ENCODE measurements around the gene SGCD.

DNA sequence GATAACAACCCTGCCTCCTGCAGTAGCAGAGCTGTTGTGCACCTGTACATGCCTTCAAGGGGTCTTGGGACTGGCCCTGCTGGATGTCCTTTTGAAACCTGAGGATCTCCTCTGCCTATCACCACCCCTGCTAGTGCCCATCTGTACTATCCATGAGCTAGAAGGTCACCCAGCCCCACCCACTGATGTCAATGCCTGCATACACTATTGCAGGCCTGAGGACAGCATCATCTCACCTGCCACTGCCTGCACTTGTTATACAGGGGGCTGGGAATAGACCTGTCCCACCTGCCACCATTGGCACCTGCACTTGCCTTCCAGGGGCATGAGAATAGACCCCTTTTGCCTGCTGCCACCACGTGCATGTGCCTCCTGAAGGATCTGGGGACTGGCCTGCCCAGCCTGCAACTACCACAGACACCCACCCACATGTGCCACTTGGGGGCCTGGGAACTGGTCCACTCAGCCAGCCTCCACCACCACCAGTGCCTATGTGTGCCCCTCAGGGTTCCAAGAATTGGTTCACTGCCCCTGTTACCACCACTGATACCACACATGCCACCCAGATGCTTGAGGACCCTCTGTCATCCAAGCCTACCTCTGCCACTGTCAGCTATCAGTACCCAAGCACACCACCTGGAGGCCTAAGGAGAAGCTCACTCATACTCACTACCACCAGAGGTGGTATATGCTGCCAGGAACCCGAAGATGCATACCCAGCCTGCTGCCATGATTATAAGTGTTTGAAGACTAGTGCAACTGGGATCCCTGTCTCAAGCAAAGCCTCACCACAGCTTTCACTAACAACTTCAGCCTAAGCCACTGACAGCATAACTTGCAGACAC is 159.7 kb downstream of the SGCD start:
- TF ChIP-seq, protein P1, sequence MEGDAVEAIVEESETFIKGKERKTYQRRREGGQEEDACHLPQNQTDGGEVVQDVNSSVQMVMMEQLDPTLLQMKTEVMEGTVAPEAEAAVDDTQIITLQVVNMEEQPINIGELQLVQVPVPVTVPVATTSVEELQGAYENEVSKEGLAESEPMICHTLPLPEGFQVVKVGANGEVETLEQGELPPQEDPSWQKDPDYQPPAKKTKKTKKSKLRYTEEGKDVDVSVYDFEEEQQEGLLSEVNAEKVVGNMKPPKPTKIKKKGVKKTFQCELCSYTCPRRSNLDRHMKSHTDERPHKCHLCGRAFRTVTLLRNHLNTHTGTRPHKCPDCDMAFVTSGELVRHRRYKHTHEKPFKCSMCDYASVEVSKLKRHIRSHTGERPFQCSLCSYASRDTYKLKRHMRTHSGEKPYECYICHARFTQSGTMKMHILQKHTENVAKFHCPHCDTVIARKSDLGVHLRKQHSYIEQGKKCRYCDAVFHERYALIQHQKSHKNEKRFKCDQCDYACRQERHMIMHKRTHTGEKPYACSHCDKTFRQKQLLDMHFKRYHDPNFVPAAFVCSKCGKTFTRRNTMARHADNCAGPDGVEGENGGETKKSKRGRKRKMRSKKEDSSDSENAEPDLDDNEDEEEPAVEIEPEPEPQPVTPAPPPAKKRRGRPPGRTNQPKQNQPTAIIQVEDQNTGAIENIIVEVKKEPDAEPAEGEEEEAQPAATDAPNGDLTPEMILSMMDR (IDR thresholded peaks at IDR 0.05), result no peak
- no peak for TF ChIP-seq POLR2A (IDR thresholded peaks at IDR 0.05)
